PC-9 (cell line): ENCODE results near the gene GRIN2D. TPM values are rescaled to one million over a fixed set of nuclear protein-coding genes. Genes with fewer than 3 reads are reported as not detected.

Experiments used
- BruUV-seq: library from RNA; stranded (reverse); fragments of 400-500 nt; replicated peaks from 2 replicates; lab custom pipeline; 2021; lab: Mats Ljungman, UMichigan
- CTCF ChIA-PET: fragments of 300-600 bp; sonication (Branson Sonifier 250); formaldehyde crosslinking; loops from one replicate; lab custom pipeline; 2022; ENCODE audit warnings: antibody characterized with exemption; lab: Charles Lee
- POLR2A ChIA-PET: fragments of 300-600 bp; sonication (Branson Sonifier 250); formaldehyde crosslinking; loops from one replicate; lab custom pipeline; 2022; ENCODE audit warnings: antibody characterized with exemption; ENCODE audit not compliant: unreplicated experiment; lab: Charles Lee
- DNase-seq, 2 experiments: peaks; one replicate each; pipeline versions ENCODE4 v3.0.0 to v3.0.0-alpha.2; 2015 to 2022; ENCODE audit warnings: mixed read lengths in 1 of 2
- H2AFZ ChIP-seq: fragments of 200-600 bp; sonication (generic); 2 replicates; pipeline ENCODE4 v1.8.1; 2017; ENCODE audit warnings: antibody characterized with exemption
- H3F3A ChIP-seq: fragments of 200-600 bp; sonication (generic); 2 replicates; pipeline ENCODE4 v1.8.1; 2017; ENCODE audit warnings: antibody characterized with exemption, mild to moderate bottlenecking, low read depth; ENCODE audit not compliant: insufficient read depth
- H3K27ac ChIP-seq: fragments of 200-600 bp; sonication (generic); 2 replicates; pipeline ENCODE4 v1.6.1; 2016; ENCODE audit warnings: mixed run types
- H3K27me3 ChIP-seq: fragments of 200-600 bp; sonication (generic); 2 replicates; pipeline ENCODE4 v1.6.1; 2016; ENCODE audit warnings: low read depth, mixed run types; ENCODE audit not compliant: insufficient read depth
- H3K36me3 ChIP-seq: fragments of 200-600 bp; sonication (generic); 2 replicates; pipeline ENCODE4 v1.6.1; 2016; ENCODE audit warnings: low read depth, mixed run types
- H3K4me1 ChIP-seq: fragments of 200-600 bp; sonication (generic); replicated peaks from 2 replicates; pipeline ENCODE4 v1.6.1; 2016; ENCODE audit warnings: mixed run types; ENCODE audit not compliant: insufficient read depth
- H3K4me2 ChIP-seq: fragments of 200-600 bp; sonication (generic); 2 replicates; pipeline ENCODE4 v1.6.1; 2017; ENCODE audit warnings: mixed run types
- H3K4me3 ChIP-seq: fragments of 200-600 bp; sonication (generic); 2 replicates; pipeline ENCODE4 v1.6.1; 2016; ENCODE audit warnings: mixed run types
- H3K79me2 ChIP-seq: fragments of 200-600 bp; sonication (generic); 2 replicates; pipeline ENCODE4 v1.6.1; 2017; ENCODE audit warnings: low read depth, mixed run types
- H3K9me2 ChIP-seq: fragments of 200-600 bp; sonication (generic); 2 replicates; pipeline ENCODE4 v1.8.1; 2017; ENCODE audit warnings: mild to moderate bottlenecking; ENCODE audit not compliant: insufficient read depth
- H3K9me3 ChIP-seq: fragments of 200-600 bp; sonication (generic); 2 replicates; pipeline ENCODE4 v1.8.1; 2016; ENCODE audit warnings: low read depth; ENCODE audit not compliant: insufficient read depth
- H4K20me1 ChIP-seq: fragments of 200-600 bp; sonication (generic); 2 replicates; pipeline ENCODE4 v1.8.1; 2017; ENCODE audit not compliant: insufficient read depth
- CTCF ChIP-seq: fragments of 200-600 bp; sonication (generic); conservative IDR thresholded peaks from 2 replicates; pipeline ENCODE4 v1.6.1; 2017; ENCODE audit warnings: mixed run types, antibody characterized with exemption, mild to moderate bottlenecking, moderate library complexity
- EZH2 ChIP-seq: fragments of 200-600 bp; sonication (generic); IDR thresholded peaks from 2 replicates; pipeline ENCODE4 v1.8.0; 2017; ENCODE audit warnings: antibody characterized with exemption, low read depth
- intact Hi-C: fragments of 100-400 bp; cut with micrococcal nuclease; formaldehyde crosslinking; loops from one replicate; pipeline ENCODE4 v1.10.0; 2022; ENCODE audit not compliant: unreplicated experiment
- total RNA-seq: library from RNA; stranded (reverse); gene quantifications from 2 replicates; pipeline ENCODE4 v1.2.3, GENCODE V29; 2021

GRIN2D gene
- total RNA-seq, 1 experiment from 2014 or later = 3.8 TPM

- H2AFZ ChIP-seq = no peak overlapping the region
- no peaks in the 10 kb centered on the region for H3K27me3 ChIP-seq
- TF ChIP-seq EZH2 (no peak), CTCF (no peak)
- no peaks in the 10 kb centered on the region for H3K9me2 ChIP-seq
- no peak overlapping the region for H3K27ac ChIP-seq
- no peak overlapping the region for H3K4me3 ChIP-seq
- ChIA-PET CTCF (no interaction called here), POLR2A (no interaction called here)
- BruUV-seq = no TSS peak
- no peaks in the 10 kb centered on the region for H3K79me2 ChIP-seq
- H3K4me2 ChIP-seq = no peak overlapping the region
- no peaks in the 10 kb centered on the region for H3K9me3 ChIP-seq
- H3K4me1 ChIP-seq = 0 out of 2 replicates have a peak, but pooled peaks cover 7% of the 10 kb centered on the region
- no peak for DNase-seq
- intact Hi-C loops = no loop called here
- peaks cover 11% of the 10 kb centered on the region for H4K20me1 ChIP-seq
- H3K36me3 ChIP-seq = peaks cover 24% of the 10 kb centered on the region
- peaks cover 44% of the 10 kb centered on the region; the same call in 1 of the 2 replicates for H3F3A ChIP-seq
These were observed 11.2 kb upstream of the GRIN2D start for GRCh38 chr19:48382286-48382685.

GRCh38 chr19:48385461-48386087, 7.9 kb upstream of the GRIN2D start:
- Histone ChIP-seq H3K36me3 (peaks cover 45% of the 10 kb centered on the region), H3K27ac (no peak overlapping the region), H4K20me1 (peaks cover 24% of the 10 kb centered on the region), H3K27me3 (no peaks in the 10 kb centered on the region), H3K9me2 (no peaks in the 10 kb centered on the region), H2AFZ (no peak overlapping the region), H3K4me2 (no peak overlapping the region), H3K4me3 (no peak overlapping the region), H3K79me2 (peaks cover 26% of the 10 kb centered on the region), H3K4me1 (no peaks in the 10 kb centered on the region), H3F3A (peaks cover 49% of the 10 kb centered on the region), H3K9me3 (no peaks in the 10 kb centered on the region)
- POLR2A ChIA-PET = no interaction called here
- CTCF ChIA-PET = interaction anchor here (0.5 kb wide), 1 partner anchor 256 kb away, joined by 3 read pairs; no protein-coding TSS in a partner anchor
- TF ChIP-seq CTCF (no peak), EZH2 (no peak)
- DNase-seq = no peak
- BruUV-seq = no TSS peak
- intact Hi-C loops = no loop called here

- Histone ChIP-seq H3K36me3 (peaks cover 45% of the 10 kb centered on the region), H3K4me1 (no peaks in the 10 kb centered on the region), H3K9me2 (no peaks in the 10 kb centered on the region), H4K20me1 (peaks cover 24% of the 10 kb centered on the region), H3K4me2 (no peak overlapping the region), H2AFZ (no peak overlapping the region), H3K9me3 (no peaks in the 10 kb centered on the region), H3K4me3 (no peak overlapping the region), H3K27me3 (no peaks in the 10 kb centered on the region), H3K27ac (no peak overlapping the region), H3F3A (peaks cover 45% of the 10 kb centered on the region), H3K79me2 (peaks cover 34% of the 10 kb centered on the region)
- DNase-seq = no peak
- ChIA-PET POLR2A (no interaction called here), CTCF (interaction anchor here (0.7 kb wide), 1 partner anchor 278 kb away, joined by 10 read pairs; no protein-coding TSS in a partner anchor)
- TF ChIP-seq CTCF = no peak
- TF ChIP-seq EZH2 = no peak
- intact Hi-C loops = no loop called here
- BruUV-seq = no TSS peak
These were observed 6.5 kb upstream of the GRIN2D start for GRCh38 chr19:48386981-48387380.
